GM23338 (cell line): ENCODE measurements around the gene ULK4. TPM values are rescaled to one million over a fixed set of nuclear protein-coding genes. Genes with fewer than 3 reads are reported as not detected.

Source experiments
- ATAC-seq: fragments of 200-7000 bp; cut with Tn5 transposase; 3 replicates; pipeline ENCODE4 v1.9.1; 2020
- DNase-seq: peaks from one replicate; pipeline ENCODE4 v3.0.0-alpha.2; 2015; ENCODE audit warnings: low spot score
- H2AFZ ChIP-seq: fragments of 200-600 bp; sonication (generic); 2 replicates; pipeline ENCODE4 v1.8.0; 2016; ENCODE audit warnings: antibody characterized with exemption, mild to moderate bottlenecking, moderate library complexity
- H3F3A ChIP-seq: fragments of 200-600 bp; sonication (generic); replicated peaks from 2 replicates; pipeline ENCODE4 v1.8.0; 2017; ENCODE audit warnings: antibody characterized with exemption, mixed run types, low read depth
- H3K27ac ChIP-seq: fragments of 200-600 bp; sonication (generic); 2 replicates; pipeline ENCODE4 v1.6.1; 2016; ENCODE audit warnings: low read depth
- H3K27me3 ChIP-seq: fragments of 200-600 bp; sonication (generic); 2 replicates; pipeline ENCODE4 v1.8.0; 2016; ENCODE audit warnings: mild to moderate bottlenecking, mixed run types, moderate library complexity; ENCODE audit not compliant: insufficient read depth
- H3K36me3 ChIP-seq: fragments of 200-600 bp; sonication (generic); 2 replicates; pipeline ENCODE4 v1.8.0; 2016; ENCODE audit warnings: mild to moderate bottlenecking; ENCODE audit not compliant: insufficient read depth
- H3K4me1 ChIP-seq: fragments of 200-600 bp; sonication (generic); 2 replicates; pipeline ENCODE4 v1.8.0; 2016; ENCODE audit warnings: mild to moderate bottlenecking, moderate library complexity; ENCODE audit not compliant: insufficient read depth
- H3K4me2 ChIP-seq: fragments of 200-600 bp; sonication (generic); 2 replicates; pipeline ENCODE4 v1.7.1; 2017; ENCODE audit warnings: mixed run types
- H3K4me3 ChIP-seq: fragments of 200-600 bp; sonication (generic); 2 replicates; pipeline ENCODE4 v1.6.1; 2016; ENCODE audit warnings: mixed run types
- H3K79me2 ChIP-seq: fragments of 200-600 bp; sonication (generic); replicated peaks from 2 replicates; pipeline ENCODE4 v1.8.0; 2017; ENCODE audit warnings: mild to moderate bottlenecking; ENCODE audit not compliant: insufficient read depth
- H3K9me2 ChIP-seq: fragments of 200-600 bp; sonication (generic); 2 replicates; pipeline ENCODE4 v1.8.0; 2017; ENCODE audit not compliant: insufficient read depth
- H4K20me1 ChIP-seq: fragments of 200-600 bp; sonication (generic); replicated peaks from 2 replicates; pipeline ENCODE4 v1.8.0; 2017; ENCODE audit warnings: mild to moderate bottlenecking; ENCODE audit not compliant: insufficient read depth
- H3K27ac Mint-ChIP-seq: 2 replicates; pipeline ENCODE4 v1.8.0; 2020; ENCODE audit warnings: inconsistent platforms, mild to moderate bottlenecking, moderate library complexity, mixed read lengths
- H3K27me3 Mint-ChIP-seq: 3 replicates; pipeline ENCODE4 v1.8.0; 2022; ENCODE audit warnings: low read depth, mild to moderate bottlenecking, moderate library complexity, mixed read lengths, inconsistent platforms; ENCODE audit not compliant: insufficient read depth, poor library complexity
- H3K36me3 Mint-ChIP-seq: 3 replicates; pipeline ENCODE4 v1.8.0; 2021; ENCODE audit warnings: low read depth, mild to moderate bottlenecking, inconsistent platforms, moderate library complexity, mixed read lengths
- H3K4me1 Mint-ChIP-seq: 3 replicates; pipeline ENCODE4 v1.8.0; 2020; ENCODE audit warnings: mild to moderate bottlenecking, inconsistent platforms, mixed read lengths
- H3K4me3 Mint-ChIP-seq: 3 replicates; pipeline ENCODE4 v1.8.0; 2021; ENCODE audit warnings: moderate library complexity, mild to moderate bottlenecking, inconsistent platforms, mixed read lengths
- H3K9me3 Mint-ChIP-seq: 3 replicates; pipeline ENCODE4 v1.8.0; 2020; ENCODE audit warnings: moderate library complexity, mild to moderate bottlenecking, inconsistent platforms, mixed read lengths
- CREB1 ChIP-seq: fragments of 250-450 bp; sonication (Bioruptor Pico); IDR thresholded peaks from 2 replicates; pipeline ENCODE4 v1.5.0; 2020; ENCODE audit warnings: low read depth, mild to moderate bottlenecking, moderate library complexity
- CTCF ChIP-seq, 2 experiments: fragments of 200-600 bp in 1 of 2; sonication (generic) in 1 of 2; conservative IDR thresholded peaks; 2 replicates each; pipeline versions ENCODE4 v1.5.1 to v1.6.1; 2016 to 2017; ENCODE audit warnings: antibody characterized with exemption in 2 of 2, low read depth in 2 of 2, mild to moderate bottlenecking in 2 of 2, moderate library complexity in 1 of 2
- ETS1 ChIP-seq: IDR thresholded peaks from 2 replicates; pipeline ENCODE4 v1.6.1; 2016; ENCODE audit warnings: antibody characterized with exemption
- EZH2 ChIP-seq: fragments of 200-600 bp; sonication (generic); IDR thresholded peaks from one replicate; pipeline ENCODE4 v1.8.0; 2017; ENCODE audit warnings: antibody characterized with exemption, mild to moderate bottlenecking, low read depth; ENCODE audit not compliant: unreplicated experiment
- EZH2phosphoT487 ChIP-seq: fragments of 200-600 bp; sonication (generic); IDR thresholded peaks from one replicate; pipeline ENCODE4 v1.8.1; 2018; ENCODE audit warnings: antibody characterized with exemption; ENCODE audit not compliant: unreplicated experiment
- JUNB ChIP-seq: IDR thresholded peaks from one replicate; pipeline ENCODE4 v1.6.1; 2016; ENCODE audit warnings: antibody characterized with exemption; ENCODE audit not compliant: unreplicated experiment
- NANOG ChIP-seq: IDR thresholded peaks from 2 replicates; pipeline ENCODE4 v1.6.1; 2016; ENCODE audit warnings: antibody characterized with exemption, borderline replicate concordance
- POLR2AphosphoS5 ChIP-seq: IDR thresholded peaks from 2 replicates; pipeline ENCODE4 v1.6.1; 2016; ENCODE audit warnings: antibody characterized with exemption, low read depth
- REST ChIP-seq: IDR thresholded peaks from one replicate; pipeline ENCODE4 v1.6.1; 2018; ENCODE audit warnings: antibody characterized with exemption; ENCODE audit not compliant: unreplicated experiment
- STAT1 ChIP-seq: IDR thresholded peaks from one replicate; pipeline ENCODE4 v1.6.1; 2016; ENCODE audit warnings: antibody characterized with exemption; ENCODE audit not compliant: unreplicated experiment
- ZNF114 ChIP-seq: fragments of 250-450 bp; sonication (Bioruptor Pico); IDR thresholded peaks from 2 replicates; pipeline ENCODE4 v1.5.0; 2020; ENCODE audit warnings: mild to moderate bottlenecking, moderate library complexity
- ZNF462 ChIP-seq: fragments of 250-450 bp; sonication (Bioruptor Pico); IDR thresholded peaks from 2 replicates; pipeline ENCODE4 v1.5.0; 2020; ENCODE audit warnings: mild to moderate bottlenecking, moderate library complexity
- polyA plus RNA-seq: library from polyadenylated mRNA; unstranded; fragments of >200 nt; fragmentation: Nextera tagmentation; extraction: Ambion mirVana; gene quantifications from 2 replicates; pipeline ENCODE4 v1.2.1, GENCODE V29; 2016
- total RNA-seq: library from RNA; depleted of rRNA; stranded (reverse); fragments of >200 nt; shearing (Covaris generic); gene quantifications from 2 replicates; pipeline ENCODE4 v1.2.3, GENCODE V29; 2014

The ULK4 gene
- total and polyA plus RNA-seq, 2 experiments from 2014 or later, result 20.8 to 41.4 TPM

GRCh38 chr3:41674449-41674848 is 287.5 kb downstream of the ULK4 start (continued):
- TF ChIP-seq ZNF462 (CRISPR knock-in tag), result no peak
- no peak for TF ChIP-seq NANOG
- TF ChIP-seq EZH2, result no peak
- TF ChIP-seq EZH2phosphoT487, result no peak

GRCh38 chr3:41673650-41674049 is 288.3 kb downstream of the ULK4 start:
- no peak for DNase-seq
- H3K9me3 Mint-ChIP-seq, result peaks cover 6% of the 10 kb centered on the region; the same call in 2 of the 3 replicates
- no peaks in the 10 kb centered on the region for H3K36me3 Mint-ChIP-seq

More at GRCh38 chr3:41673650-41674049, 288.3 kb downstream of the ULK4 start:
- no peak for TF ChIP-seq ETS1
- TF ChIP-seq JUNB, result no peak
- TF ChIP-seq STAT1, result no peak
- no peak for TF ChIP-seq EZH2phosphoT487
- no peak for TF ChIP-seq REST
- TF ChIP-seq CTCF (conservative IDR thresholded peaks at IDR 0.05; ENCODE audit: low read depth in 2 of 2), result no peak
- TF ChIP-seq CREB1 (CRISPR knock-in tag), result no peak
- TF ChIP-seq NANOG, result no peak
- TF ChIP-seq ZNF114, result no peak
- no peak for TF ChIP-seq POLR2AphosphoS5
- TF ChIP-seq EZH2, result no peak
- H3K4me3 ChIP-seq, result no peak overlapping the region
- no peaks in the 10 kb centered on the region for H3K9me2 ChIP-seq
- H3K4me1 ChIP-seq, result no peaks in the 10 kb centered on the region
- Mint-ChIP-seq H3K27ac (no peak overlapping the region), H3K4me1 (no peaks in the 10 kb centered on the region), H3K4me3 (no peak overlapping the region), H3K27me3 (no peaks in the 10 kb centered on the region)
- no peak overlapping the region for H2AFZ ChIP-seq
- H4K20me1 ChIP-seq, result no peaks in the 10 kb centered on the region
- H3K79me2 ChIP-seq, result no peaks in the 10 kb centered on the region
- no peaks in the 10 kb centered on the region for H3F3A ChIP-seq
- no peaks in the 10 kb centered on the region for H3K36me3 ChIP-seq
- no peak overlapping the region for H3K27ac ChIP-seq
- H3K27me3 ChIP-seq, result no peaks in the 10 kb centered on the region
- no peak for ATAC-seq
- no peak overlapping the region for H3K4me2 ChIP-seq
